Testis (tissue), 3 donors: ENCODE data around the gene GRIK4. TPM values are rescaled to one million over a fixed set of nuclear protein-coding genes. Genes with fewer than 3 reads are reported as not detected.
"Not testable (repeated sequence)": the region's sequence is repeated elsewhere in the genome, so short reads cannot be mapped to it uniquely, and the experiment has no call there.

Experiments
- DNase-seq: peaks from one replicate; pipeline ENCODE4 v3.0.0-alpha.2; 2019
- H3K27ac ChIP-seq, 2 donors: fragments of 200-600 bp; sonication (generic); one replicate each; pipeline ENCODE4 v1.5.1; 2019
- H3K27me3 ChIP-seq: fragments of 200-600 bp; sonication (generic); one replicate; pipeline ENCODE4 v1.5.1; 2019
- H3K36me3 ChIP-seq: fragments of 200-600 bp; sonication (generic); one replicate; pipeline ENCODE4 v1.5.1; 2017; ENCODE audit warnings: low read depth; ENCODE audit errors: missing control alignments
- H3K4me1 ChIP-seq: fragments of 200-600 bp; sonication (generic); one replicate; pipeline ENCODE4 v1.5.1; 2019
- H3K4me3 ChIP-seq, 2 donors: fragments of 200-600 bp; sonication (generic); one replicate each; pipeline ENCODE4 v1.5.1; 2017 to 2019
- H3K9me3 ChIP-seq: fragments of 200-600 bp; sonication (generic); one replicate; pipeline ENCODE4 v1.5.1; 2017
- CTCF ChIP-seq, 3 experiments: fragments of 450-650 bp in 2 of 3; fragments of 200-600 bp in 1 of 3; sonication (generic) in 1 of 3; IDR thresholded peaks; one replicate each; pipeline ENCODE4 v1.5.1; 2016 to 2019; ENCODE audit warnings: antibody characterized with exemption in 3 of 3, mild to moderate bottlenecking in 2 of 3, moderate library complexity in 1 of 3
- POLR2A ChIP-seq: fragments of 450-650 bp; IDR thresholded peaks from one replicate; pipeline ENCODE4 v1.6.1; 2017; ENCODE audit warnings: antibody characterized with exemption, mild to moderate bottlenecking, moderate library complexity
- WGBS, 2 donors: methylation state at CpG; one replicate each; pipeline ENCODE4 v1.1.5; 2018; 5-methylcytosine and 5-hydroxymethylcytosine counted together
- intact Hi-C: fragments of 100-400 bp; cut with DNase I; formaldehyde crosslinking; loops from one replicate; pipeline ENCODE4 v1.15.1; 2023; ENCODE audit warnings: low total_unique reads
- polyA plus RNA-seq: library from polyadenylated mRNA; stranded (reverse); fragments of 350-450 nt; fragmentation: Illumina TruSeq; extraction: RNeasy Lipid Tissue Mini Kit (QIAGEN cat#74804); gene quantifications from one replicate; pipeline ENCODE4 v1.2.3, GENCODE V29; 2014; ENCODE audit warnings: low read depth, low replicate concordance; ENCODE audit not compliant: insufficient read depth
- total RNA-seq, 2 donors: library from RNA; depleted of rRNA; stranded (reverse); fragments of >200 nt; gene quantifications; one replicate each; pipeline ENCODE4 v1.2.3, GENCODE V29; 2016

Gene GRIK4
- total and polyA plus RNA-seq, 3 donors from 2014 or later: 2.6 to 3.0 (median 2.6) TPM

DNA sequence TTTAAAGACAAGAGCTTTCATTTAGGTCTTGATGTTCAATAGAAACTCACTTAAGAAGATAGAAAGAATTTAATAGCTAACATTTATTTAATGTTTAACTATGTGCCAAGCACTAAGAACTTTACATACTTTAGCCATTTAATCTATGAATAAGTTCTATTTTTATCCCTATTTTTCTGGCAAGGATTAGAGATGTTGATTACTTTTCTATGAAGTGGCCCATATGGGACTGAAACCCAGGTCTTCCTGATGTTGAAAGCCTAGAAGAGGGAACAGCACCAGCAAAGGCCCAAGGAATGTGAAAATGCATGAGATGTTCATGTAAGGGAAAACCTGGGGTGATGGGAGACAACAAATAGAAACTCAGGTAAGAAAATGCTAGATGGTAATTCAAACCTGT is 497.0 kb downstream of the GRIK4 start:
- Histone ChIP-seq H3K27me3 (no peaks in the 10 kb centered on the region), H3K4me1 (no peaks in the 10 kb centered on the region), H3K27ac (no peak overlapping the region), H3K36me3 (no peaks in the 10 kb centered on the region), H3K9me3 (no peaks in the 10 kb centered on the region), H3K4me3 (no peak overlapping the region)
- intact Hi-C loops: no loop called here
- TF ChIP-seq POLR2A (no peak), CTCF (IDR thresholded peaks at IDR 0.05) (no peak)
- no peak for DNase-seq

DNA sequence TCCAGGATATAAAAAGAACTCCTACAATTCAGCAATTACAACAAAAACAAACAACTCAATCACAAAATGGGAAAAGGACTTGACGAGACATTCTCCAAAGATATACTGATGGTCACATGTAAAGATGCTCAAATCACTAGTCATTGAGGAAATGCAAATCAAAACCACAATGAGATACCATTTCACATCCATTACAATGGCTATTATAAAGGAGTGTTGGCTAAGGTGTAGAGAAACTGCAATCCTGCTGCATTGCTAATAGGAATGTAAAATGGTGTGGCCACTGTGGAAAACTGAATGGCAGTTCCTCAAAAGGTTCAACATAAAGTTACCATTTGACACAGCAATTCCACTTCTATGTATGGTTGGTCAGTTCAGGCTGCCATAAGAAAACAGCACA is 500.5 kb downstream of the GRIK4 start:
- H3K4me3 ChIP-seq: no peak overlapping the region
- no peaks in the 10 kb centered on the region for H3K36me3 ChIP-seq
- 91% methylated on average over 1 of the region's 1 CpG for WGBS, 2 donors
- no peaks in the 10 kb centered on the region for H3K4me1 ChIP-seq
- DNase-seq: no peak
- no peaks in the 10 kb centered on the region for H3K9me3 ChIP-seq
- TF ChIP-seq POLR2A (no peak), CTCF (IDR thresholded peaks at IDR 0.05) (no peak)
- no peak overlapping the region for H3K27ac ChIP-seq
- H3K27me3 ChIP-seq: no peaks in the 10 kb centered on the region
- intact Hi-C loops: no loop called here

DNA sequence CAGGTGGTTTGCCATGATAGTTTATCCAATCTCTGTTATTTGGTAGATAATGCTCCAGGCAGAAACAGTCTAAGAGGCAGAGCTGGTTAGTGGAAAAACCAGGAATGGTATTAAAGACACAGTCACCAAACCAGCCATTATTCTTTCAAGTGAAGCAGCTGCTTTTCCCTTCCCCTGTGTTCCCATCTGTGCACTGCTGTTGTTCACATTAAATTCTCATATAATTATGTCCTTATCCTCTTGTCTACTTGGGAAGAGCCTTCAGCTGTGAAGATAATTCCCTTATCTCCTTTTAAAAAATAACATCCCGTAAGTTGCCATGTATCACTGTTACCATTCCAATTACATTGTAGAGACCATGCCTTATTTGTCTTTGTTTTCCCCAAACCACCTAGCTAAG is 507.2 kb downstream of the GRIK4 start:
- H3K9me3 ChIP-seq: no peaks in the 10 kb centered on the region
- no peak for TF ChIP-seq POLR2A
- no peak for TF ChIP-seq CTCF (IDR thresholded peaks at IDR 0.05)
- intact Hi-C loops: no loop called here
- no peaks in the 10 kb centered on the region for H3K27me3 ChIP-seq
- H3K27ac ChIP-seq: no peak overlapping the region
- 29 to 32% methylated on average over 1 of the region's 1 CpG for WGBS, 2 donors
- no peaks in the 10 kb centered on the region for H3K36me3 ChIP-seq
- no peak for DNase-seq
- H3K4me1 ChIP-seq: no peaks in the 10 kb centered on the region
- H3K4me3 ChIP-seq: no peak overlapping the region

DNA sequence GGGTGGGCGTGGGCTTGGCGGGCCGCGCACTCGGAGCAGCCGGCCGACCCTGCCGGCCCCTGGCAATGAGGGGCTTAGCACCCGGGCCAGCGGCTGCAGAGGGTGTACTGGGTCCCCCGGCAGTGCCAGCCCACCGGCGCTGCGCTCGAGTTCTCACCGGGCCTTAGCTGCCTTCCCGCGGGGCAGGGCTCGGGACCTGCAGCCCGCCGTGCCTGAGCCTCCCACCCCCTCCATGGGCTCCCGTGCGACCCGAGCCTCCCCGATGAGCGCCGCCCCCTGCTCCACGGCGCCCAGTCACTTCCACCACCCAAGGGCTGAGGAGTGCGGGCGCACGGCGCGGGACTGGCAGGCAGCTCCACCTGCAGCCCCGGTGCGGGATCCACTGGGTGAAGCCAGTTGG is 510.2 kb downstream of the GRIK4 start:
- 79 to 80% methylated on average over 9 to 29 of the region's 36 CpGs for WGBS, 2 donors
- H3K4me3 ChIP-seq: peak overlapping the region; percentile 36 to 50
- H3K36me3 ChIP-seq, H3K27ac ChIP-seq, H3K27me3 ChIP-seq, DNase-seq, H3K9me3 ChIP-seq: not testable (repeated sequence)
- intact Hi-C loops: loop anchor here (10.0 kb wide), 1 partner anchor 83 kb away; the partner anchor contains the start of gene TECTA
- peaks cover 15% of the 10 kb centered on the region for H3K4me1 ChIP-seq

GRCh38 chr11:121023848-121024751 is 512.6 kb downstream of the GRIK4 start, which contains the start of gene TBCEL:
TBCEL (plus strand) TSS chr11:121024102; CDS start chr11:121045691, 21,589 bp downstream.
- H3K9me3 ChIP-seq: no peaks in the 10 kb centered on the region
- intact Hi-C loops: loop anchor here (10.0 kb wide), 1 partner anchor 81 kb away; the partner anchor contains the start of gene TECTA
- H3K4me3 ChIP-seq: peak within 1 kb of the TSS; percentile 71 to 77
- H3K36me3 ChIP-seq: no peaks in the 10 kb centered on the region
- DNase-seq: peak; percentile 97
- TF ChIP-seq POLR2A (no peak), CTCF (IDR thresholded peaks at IDR 0.05) (no peak)
- 1 to 5% methylated on average over 4 to 43 of the region's 54 CpGs for WGBS, 2 donors
- peaks cover 15% of the 10 kb centered on the region for H3K4me1 ChIP-seq
- H3K27ac ChIP-seq: peak within 1 kb of the TSS; percentile 75 to 78
- no peaks in the 10 kb centered on the region for H3K27me3 ChIP-seq
